RWPE2 (cell line): ENCODE results near the gene MS4A10.
"Not testable (repeated sequence)": the region's sequence is repeated elsewhere in the genome, so short reads cannot be mapped to it uniquely, and the experiment has no call there.

ENCODE experiments used
- ATAC-seq: fragments of 200-7000 bp; cut with Tn5 transposase; 3 replicates; pipeline ENCODE4 v1.9.1; 2021; ENCODE audit warnings: low read depth
- DNase-seq: peaks from one replicate; pipeline ENCODE4 v3.0.0-alpha.2; 2020; ENCODE audit warnings: low spot score
- H3K27ac ChIP-seq: fragments of 450-650 bp; 2 replicates; pipeline ENCODE4 v1.5.1; 2017; ENCODE audit warnings: mild to moderate bottlenecking; ENCODE audit not compliant: poor library complexity, severe bottlenecking
- H3K27me3 ChIP-seq: fragments of 250-450 bp; sonication (Bioruptor Pico); 2 replicates; pipeline ENCODE4 v1.5.1; 2021; ENCODE audit warnings: mild to moderate bottlenecking, moderate library complexity; ENCODE audit not compliant: insufficient read depth, poor library complexity, severe bottlenecking
- H3K36me3 ChIP-seq: fragments of 250-450 bp; sonication (Bioruptor Pico); 2 replicates; pipeline ENCODE4 v1.5.1; 2020; ENCODE audit warnings: low read depth, mild to moderate bottlenecking, moderate library complexity
- H3K4me1 ChIP-seq: fragments of 250-450 bp; sonication (Bioruptor Pico); 2 replicates; pipeline ENCODE4 v1.5.1; 2021; ENCODE audit warnings: mild to moderate bottlenecking, moderate library complexity; ENCODE audit not compliant: insufficient read depth, poor library complexity, severe bottlenecking
- H3K4me3 ChIP-seq: fragments of 250-450 bp; sonication (Bioruptor Pico); 2 replicates; pipeline ENCODE4 v1.5.1; 2021; ENCODE audit warnings: mild to moderate bottlenecking, moderate library complexity; ENCODE audit not compliant: severe bottlenecking
- H3K9me3 ChIP-seq: fragments of 250-450 bp; sonication (Bioruptor Pico); 2 replicates; pipeline ENCODE4 v1.5.1; 2021; ENCODE audit warnings: mild to moderate bottlenecking, moderate library complexity; ENCODE audit not compliant: severe bottlenecking
- CTCF ChIP-seq: fragments of 450-650 bp; IDR thresholded peaks from one replicate; pipeline ENCODE4 v1.5.1; 2017; ENCODE audit warnings: mild to moderate bottlenecking, moderate library complexity; ENCODE audit not compliant: poor library complexity, severe bottlenecking

Gene MS4A10

GRCh38 chr11:60818057-60818456, 32.9 kb downstream of the MS4A10 start:
- no peak for TF ChIP-seq CTCF
- peaks cover 7% of the 10 kb centered on the region for H3K9me3 ChIP-seq
- H3K4me1 ChIP-seq: no peaks in the 10 kb centered on the region
- ATAC-seq (no peak), DNase-seq (no peak)
- H3K4me3 ChIP-seq: no peak overlapping the region
- H3K36me3 ChIP-seq: no peaks in the 10 kb centered on the region
- H3K27me3 ChIP-seq: no peaks in the 10 kb centered on the region
- H3K27ac ChIP-seq: no peak overlapping the region

GRCh38 chr11:60821827-60822599, 36.9 kb downstream of the MS4A10 start:
- no peak overlapping the region for H3K4me3 ChIP-seq
- no peak for ATAC-seq
- DNase-seq: no peak
- no peaks in the 10 kb centered on the region for H3K4me1 ChIP-seq
- TF ChIP-seq CTCF: no peak
- no peak overlapping the region for H3K27ac ChIP-seq
- peaks cover under 1% of the 10 kb centered on the region for H3K9me3 ChIP-seq
- H3K36me3 ChIP-seq: no peaks in the 10 kb centered on the region
- no peaks in the 10 kb centered on the region for H3K27me3 ChIP-seq

GRCh38 chr11:60823745-60824306, 38.7 kb downstream of the MS4A10 start:
- not testable (repeated sequence) for DNase-seq, H3K27ac ChIP-seq, H3K27me3 ChIP-seq, H3K4me3 ChIP-seq, H3K4me1 ChIP-seq, H3K36me3 ChIP-seq, ATAC-seq, H3K9me3 ChIP-seq

GRCh38 chr11:60825118-60825517, 40.0 kb downstream of the MS4A10 start:
- no peaks in the 10 kb centered on the region for H3K36me3 ChIP-seq
- no peak overlapping the region for H3K27ac ChIP-seq
- H3K4me3 ChIP-seq: no peak overlapping the region
- ATAC-seq: no peak
- no peaks in the 10 kb centered on the region for H3K4me1 ChIP-seq
- no peaks in the 10 kb centered on the region for H3K27me3 ChIP-seq
- DNase-seq: no peak
- H3K9me3 ChIP-seq: no peaks in the 10 kb centered on the region
- no peak for TF ChIP-seq CTCF

GRCh38 chr11:60825790-60826189, 40.7 kb downstream of the MS4A10 start:
- no peak for TF ChIP-seq CTCF
- Histone ChIP-seq H3K4me1 (no peaks in the 10 kb centered on the region), H3K9me3 (no peaks in the 10 kb centered on the region), H3K27me3 (no peaks in the 10 kb centered on the region), H3K36me3 (no peaks in the 10 kb centered on the region), H3K4me3 (no peak overlapping the region), H3K27ac (no peak overlapping the region)
- ATAC-seq (no peak), DNase-seq (no peak)
